ENCODE data around the gene ASTN2.

- TF ChIP-seq CTCF (IDR thresholded peaks at IDR 0.05) (no peak), POLR2A (IDR thresholded peaks at IDR 0.05) (no peak)
Measured at GRCh38 chr9:116623715-116624114, 791.1 kb downstream of the ASTN2 start.

Data from testis (tissue), 2 donors.